ENCODE data around the gene NKD2. TPM values are rescaled to one million over a fixed set of nuclear protein-coding genes. Genes with fewer than 3 reads are reported as not detected.

Gene NKD2
- total and polyA plus RNA-seq, 7 donors = 0.08 to 0.96 (median 0.63) TPM; not detected in 1

- H3K4me3 ChIP-seq = no peak overlapping the region
- no peak for DNase-seq
- 92 to 98% (median 95%) methylated on average over 14 of the region's 14 CpGs for WGBS, 3 donors
Measured at GRCh38 chr5:1032551-1033027, 24.0 kb downstream of the NKD2 start.

GRCh38 chr5:1033178-1033577 lies 24.6 kb downstream of the NKD2 start:
- Histone ChIP-seq H3K36me3 (ENCODE audit: insufficient read depth in 1 of 2, low read depth in 1 of 2) (no peaks in the 10 kb centered on the region), H3K4me1 (no peaks in the 10 kb centered on the region), H3K9me3 (no peaks in the 10 kb centered on the region), H3K27me3 (ENCODE audit: insufficient read depth in 3 of 3, low read length in 2 of 3) (peaks cover 0 to 42% (median 0%) of the 10 kb centered on the region in 3 donors), H3K4me3 (no peak overlapping the region), H3K27ac (no peak overlapping the region)
- intact Hi-C loops (cut with DNase I) = no loop called here
- TF ChIP-seq, protein P1, sequence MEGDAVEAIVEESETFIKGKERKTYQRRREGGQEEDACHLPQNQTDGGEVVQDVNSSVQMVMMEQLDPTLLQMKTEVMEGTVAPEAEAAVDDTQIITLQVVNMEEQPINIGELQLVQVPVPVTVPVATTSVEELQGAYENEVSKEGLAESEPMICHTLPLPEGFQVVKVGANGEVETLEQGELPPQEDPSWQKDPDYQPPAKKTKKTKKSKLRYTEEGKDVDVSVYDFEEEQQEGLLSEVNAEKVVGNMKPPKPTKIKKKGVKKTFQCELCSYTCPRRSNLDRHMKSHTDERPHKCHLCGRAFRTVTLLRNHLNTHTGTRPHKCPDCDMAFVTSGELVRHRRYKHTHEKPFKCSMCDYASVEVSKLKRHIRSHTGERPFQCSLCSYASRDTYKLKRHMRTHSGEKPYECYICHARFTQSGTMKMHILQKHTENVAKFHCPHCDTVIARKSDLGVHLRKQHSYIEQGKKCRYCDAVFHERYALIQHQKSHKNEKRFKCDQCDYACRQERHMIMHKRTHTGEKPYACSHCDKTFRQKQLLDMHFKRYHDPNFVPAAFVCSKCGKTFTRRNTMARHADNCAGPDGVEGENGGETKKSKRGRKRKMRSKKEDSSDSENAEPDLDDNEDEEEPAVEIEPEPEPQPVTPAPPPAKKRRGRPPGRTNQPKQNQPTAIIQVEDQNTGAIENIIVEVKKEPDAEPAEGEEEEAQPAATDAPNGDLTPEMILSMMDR (IDR thresholded peaks at IDR 0.05) = no peak
- WGBS, 3 donors = 69 to 80% (median 72%) methylated on average over 24 to 26 of the region's 26 CpGs
- ATAC-seq = no peak
- peak in 1 of 2 donors; percentile 7 for DNase-seq

More at GRCh38 chr5:1032551-1033027, 24.0 kb downstream of the NKD2 start:
- intact Hi-C loops (cut with DNase I) = no loop called here
- Histone ChIP-seq H3K27ac (no peak overlapping the region), H3K4me1 (no peaks in the 10 kb centered on the region), H3K36me3 (ENCODE audit: insufficient read depth in 1 of 2, low read depth in 1 of 2) (no peaks in the 10 kb centered on the region), H3K9me3 (no peaks in the 10 kb centered on the region), H3K27me3 (ENCODE audit: insufficient read depth in 3 of 3, low read length in 2 of 3) (peaks cover 0 to 47% (median 0%) of the 10 kb centered on the region in 3 donors)
- ATAC-seq = no peak
- TF ChIP-seq, protein P1 (IDR thresholded peaks at IDR 0.05) = no peak

GRCh38 chr5:1033606-1034420 lies 25.2 kb downstream of the NKD2 start:
- 71 to 76% (median 73%) methylated on average over 25 to 29 of the region's 29 CpGs for WGBS, 3 donors
- Histone ChIP-seq H3K27me3 (ENCODE audit: insufficient read depth in 3 of 3, low read length in 2 of 3) (peaks cover 0 to 37% (median 0%) of the 10 kb centered on the region in 3 donors), H3K4me1 (no peaks in the 10 kb centered on the region), H3K27ac (no peak overlapping the region), H3K9me3 (no peaks in the 10 kb centered on the region), H3K36me3 (ENCODE audit: insufficient read depth in 1 of 2, low read depth in 1 of 2) (no peaks in the 10 kb centered on the region), H3K4me3 (no peak overlapping the region)
- DNase-seq (peak in 1 of 2 donors; percentile 9), ATAC-seq (no peak)
- intact Hi-C loops (cut with DNase I) = no loop called here
- TF ChIP-seq, protein P1 (IDR thresholded peaks at IDR 0.05) = no peak

GRCh38 chr5:1034421-1034905 lies 25.9 kb downstream of the NKD2 start:
- intact Hi-C loops (cut with DNase I) = no loop called here
- ATAC-seq = no peak
- Histone ChIP-seq H3K27me3 (ENCODE audit: insufficient read depth in 3 of 3, low read length in 2 of 3) (peaks cover 0 to 31% (median 0%) of the 10 kb centered on the region in 3 donors), H3K4me3 (no peak overlapping the region), H3K27ac (no peak overlapping the region), H3K36me3 (ENCODE audit: insufficient read depth in 1 of 2, low read depth in 1 of 2) (no peaks in the 10 kb centered on the region), H3K9me3 (no peaks in the 10 kb centered on the region), H3K4me1 (no peaks in the 10 kb centered on the region)
- TF ChIP-seq, protein P1 (IDR thresholded peaks at IDR 0.05) = no peak
- WGBS, 3 donors = 92 to 96% (median 93%) methylated on average over 17 of the region's 17 CpGs
- peak in 1 of 2 donors; percentile 6 for DNase-seq
